Medulla oblongata (tissue), 1 donor: ENCODE results near the gene BICC1.

Experiments used
- DNase-seq: peaks from one replicate; pipeline ENCODE4 v3.0.0-alpha.2; 2015; ENCODE audit errors: extremely low spot score

BICC1 gene

DNA sequence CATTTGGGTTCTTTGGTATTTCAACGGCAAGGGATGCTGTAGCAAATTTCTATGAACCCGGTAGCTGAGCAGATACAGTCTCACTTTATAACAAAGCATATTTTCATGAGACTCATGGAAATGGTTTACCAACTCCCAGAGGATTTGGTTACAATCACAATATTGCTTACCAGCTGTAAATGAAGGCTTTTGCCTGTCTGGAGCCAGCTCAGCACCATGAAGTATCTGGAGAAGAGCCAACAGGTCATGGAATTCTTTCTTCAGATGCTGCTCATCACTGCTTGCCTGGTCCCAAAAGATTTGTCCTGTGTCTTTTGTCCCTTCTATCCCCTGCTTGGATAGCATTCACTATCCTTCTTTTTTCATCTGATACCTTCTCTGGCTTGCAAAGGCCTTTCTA lies 346.9 kb downstream of the BICC1 start:
- DNase-seq = no peak

DNA sequence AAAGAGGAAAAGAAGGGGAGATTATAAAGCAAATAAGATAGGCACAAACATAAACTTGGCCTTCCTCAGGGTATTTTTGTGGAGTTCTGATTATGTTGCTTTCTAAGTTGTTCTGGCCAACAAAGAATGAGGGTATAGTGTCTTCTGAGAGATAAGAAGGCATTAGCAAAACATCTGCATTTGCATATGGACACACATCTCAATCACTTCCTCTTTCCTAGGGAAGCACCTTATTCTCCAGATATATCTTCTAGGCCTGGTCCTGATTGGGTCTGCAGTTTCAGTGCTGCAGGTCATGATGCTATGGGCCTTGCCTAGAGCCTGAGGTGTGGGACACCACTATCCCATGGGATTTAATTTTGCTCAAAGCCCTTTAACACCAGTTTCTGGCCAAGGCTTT lies 355.0 kb downstream of the BICC1 start:
- DNase-seq = no peak

DNA sequence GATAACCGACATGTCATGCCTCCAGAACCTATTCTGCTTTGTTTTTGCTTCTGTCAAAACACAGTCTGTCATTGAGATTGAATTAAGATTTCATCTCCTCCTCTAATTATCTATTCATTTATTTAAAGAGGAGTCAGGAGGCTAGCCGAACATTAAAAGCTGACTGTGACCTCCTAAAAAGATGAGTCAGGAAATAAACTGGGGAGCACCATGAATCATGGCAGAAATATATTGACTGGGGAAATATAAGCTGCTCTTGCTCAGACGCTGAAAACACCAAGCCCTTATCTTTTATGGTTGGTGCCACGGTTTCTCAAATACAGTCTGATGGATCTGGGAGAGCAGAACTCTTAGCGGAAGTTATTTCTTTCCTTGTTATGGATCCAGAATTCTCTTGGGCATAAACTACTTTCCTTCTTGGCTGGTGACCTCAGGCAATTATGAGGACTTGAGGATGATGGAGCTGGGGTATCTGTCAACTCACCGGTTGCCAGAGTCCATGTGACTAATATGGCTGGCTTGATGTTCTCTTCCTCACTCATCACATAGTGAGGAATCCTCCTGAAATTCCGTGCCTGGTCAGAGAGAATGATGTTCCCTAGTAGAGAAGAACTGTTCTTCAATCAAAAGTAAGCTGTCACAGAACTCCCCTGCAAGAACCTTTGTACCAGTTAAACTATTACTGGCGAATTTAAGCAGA lies 356.2 kb downstream of the BICC1 start:
- no peak for DNase-seq

DNA sequence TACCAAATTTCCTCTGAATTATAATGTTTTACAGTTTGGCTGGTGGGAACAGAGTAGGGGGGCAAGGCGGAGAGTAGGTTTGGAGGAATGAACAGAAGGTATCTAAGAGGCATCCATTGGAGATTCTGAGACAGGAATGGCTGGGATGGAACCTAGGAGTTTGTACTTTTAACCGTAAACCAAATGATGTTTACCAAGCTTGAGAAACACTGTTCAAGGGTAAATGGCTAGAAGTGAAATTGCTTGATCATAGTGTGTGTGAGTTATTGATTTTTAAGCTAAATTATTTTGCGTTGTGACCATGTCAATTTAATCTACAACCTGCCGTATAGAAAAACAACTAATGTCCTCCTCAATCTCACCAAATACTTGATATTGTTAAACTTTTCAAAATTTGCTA lies 357.4 kb downstream of the BICC1 start:
- no peak for DNase-seq

DNA sequence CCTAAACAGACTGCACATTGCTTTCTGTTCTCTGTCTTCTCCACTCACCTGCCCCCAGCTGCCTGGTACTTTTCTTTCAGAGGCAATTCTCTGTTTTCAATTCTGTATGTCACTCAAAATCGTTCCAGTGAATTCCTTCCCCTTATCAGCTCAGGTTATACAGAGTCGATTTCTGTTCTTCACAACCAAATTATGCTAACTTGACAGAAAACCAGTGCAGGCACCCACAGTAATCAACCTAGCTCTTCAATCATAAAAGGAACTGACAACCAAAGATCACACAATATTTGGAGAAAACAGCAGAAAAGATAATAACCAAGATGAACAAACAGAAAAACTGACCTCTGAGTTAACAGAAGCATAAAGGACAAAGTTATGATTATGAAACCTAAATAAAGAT lies 360.5 kb downstream of the BICC1 start:
- DNase-seq = no peak
